ENCODE results near the gene BIVM. TPM values are rescaled to one million over a fixed set of nuclear protein-coding genes. Genes with fewer than 3 reads are reported as not detected.

Gene BIVM
- total RNA-seq, 1 donor, result 22.1 TPM

GRCh38 chr13:102812611-102813287 is 13.8 kb downstream of the BIVM start:
- Histone ChIP-seq H4K20me1 (ENCODE audit: insufficient read depth, low read length) (no peaks in the 10 kb centered on the region), H3K27me3 (ENCODE audit: insufficient read depth, low read length) (no peaks in the 10 kb centered on the region), H3K4me1 (ENCODE audit: insufficient read depth, low read length) (peaks cover 9% of the 10 kb centered on the region), H3K9me3 (ENCODE audit: low read depth, low read length) (no peaks in the 10 kb centered on the region), H3K79me2 (ENCODE audit: insufficient read depth, low read length) (peaks cover 68% of the 10 kb centered on the region), H2AFZ (ENCODE audit: low read length) (peak overlapping the region; percentile 11), H3K36me3 (ENCODE audit: insufficient read depth, low read length) (peaks cover 7% of the 10 kb centered on the region), H3K4me2 (ENCODE audit: insufficient read depth, low read length) (peak overlapping the region; percentile 37), H3K27ac (ENCODE audit: low read depth, low read length) (no peak overlapping the region), H3K4me3 (ENCODE audit: insufficient read depth, low read length) (no peak overlapping the region)
- DNase-seq (ENCODE audit: insufficient read length, low spot score, missing footprints), result peak; percentile 19
- TF ChIP-seq CTCF (IDR thresholded peaks at IDR 0.05; ENCODE audit: extremely low read depth, low read depth, low read length), result no peak

GRCh38 chr13:102814025-102814607 is 15.2 kb downstream of the BIVM start:
- Histone ChIP-seq H3K9me3 (ENCODE audit: low read depth, low read length) (no peaks in the 10 kb centered on the region), H4K20me1 (ENCODE audit: insufficient read depth, low read length) (no peaks in the 10 kb centered on the region), H3K27ac (ENCODE audit: low read depth, low read length) (no peak overlapping the region), H3K36me3 (ENCODE audit: insufficient read depth, low read length) (peaks cover 7% of the 10 kb centered on the region), H3K4me2 (ENCODE audit: insufficient read depth, low read length) (no peak overlapping the region), H3K4me1 (ENCODE audit: insufficient read depth, low read length) (peaks cover 9% of the 10 kb centered on the region), H3K27me3 (ENCODE audit: insufficient read depth, low read length) (no peaks in the 10 kb centered on the region), H3K79me2 (ENCODE audit: insufficient read depth, low read length) (peaks cover 57% of the 10 kb centered on the region), H3K4me3 (ENCODE audit: insufficient read depth, low read length) (no peak overlapping the region), H2AFZ (ENCODE audit: low read length) (no peak overlapping the region)
- no peak for DNase-seq (ENCODE audit: insufficient read length, low spot score, missing footprints)
- no peak for TF ChIP-seq CTCF (IDR thresholded peaks at IDR 0.05; ENCODE audit: extremely low read depth, low read depth, low read length)

- no peak for TF ChIP-seq CTCF (IDR thresholded peaks at IDR 0.05; ENCODE audit: extremely low read depth, low read depth, low read length)
- no peaks in the 10 kb centered on the region for H3K27me3 ChIP-seq (ENCODE audit: insufficient read depth, low read length)
- H3K36me3 ChIP-seq (ENCODE audit: insufficient read depth, low read length), result peaks cover 7% of the 10 kb centered on the region
- H3K4me2 ChIP-seq (ENCODE audit: insufficient read depth, low read length), result no peak overlapping the region
- peaks cover 9% of the 10 kb centered on the region for H3K4me1 ChIP-seq (ENCODE audit: insufficient read depth, low read length)
- no peaks in the 10 kb centered on the region for H3K9me3 ChIP-seq (ENCODE audit: low read depth, low read length)
- no peak overlapping the region for H2AFZ ChIP-seq (ENCODE audit: low read length)
- H3K79me2 ChIP-seq (ENCODE audit: insufficient read depth, low read length), result peaks cover 54% of the 10 kb centered on the region
- H3K27ac ChIP-seq (ENCODE audit: low read depth, low read length), result no peak overlapping the region
- no peak overlapping the region for H3K4me3 ChIP-seq (ENCODE audit: insufficient read depth, low read length)
- DNase-seq (ENCODE audit: insufficient read length, low spot score, missing footprints), result no peak
- H4K20me1 ChIP-seq (ENCODE audit: insufficient read depth, low read length), result no peaks in the 10 kb centered on the region
These were observed 15.9 kb downstream of the BIVM start for GRCh38 chr13:102814793-102815192.

GRCh38 chr13:102815788-102816187 is 16.9 kb downstream of the BIVM start:
- Histone ChIP-seq H3K79me2 (ENCODE audit: insufficient read depth, low read length) (peaks cover 47% of the 10 kb centered on the region), H3K9me3 (ENCODE audit: low read depth, low read length) (no peaks in the 10 kb centered on the region), H3K4me3 (ENCODE audit: insufficient read depth, low read length) (no peak overlapping the region), H3K4me2 (ENCODE audit: insufficient read depth, low read length) (no peak overlapping the region), H3K4me1 (ENCODE audit: insufficient read depth, low read length) (peaks cover 9% of the 10 kb centered on the region), H4K20me1 (ENCODE audit: insufficient read depth, low read length) (no peaks in the 10 kb centered on the region), H2AFZ (ENCODE audit: low read length) (no peak overlapping the region), H3K36me3 (ENCODE audit: insufficient read depth, low read length) (peaks cover 7% of the 10 kb centered on the region), H3K27me3 (ENCODE audit: insufficient read depth, low read length) (no peaks in the 10 kb centered on the region), H3K27ac (ENCODE audit: low read depth, low read length) (no peak overlapping the region)
- DNase-seq (ENCODE audit: insufficient read length, low spot score, missing footprints), result no peak
- TF ChIP-seq CTCF (IDR thresholded peaks at IDR 0.05; ENCODE audit: extremely low read depth, low read depth, low read length), result no peak
